Fibroblast of lung (primary cell): ENCODE measurements around the gene DAGLB.

Source experiments
- EZH2 ChIP-seq: IDR thresholded peaks from 2 replicates; pipeline ENCODE4 v1.5.1; 2012; ENCODE audit warnings: low read length, control low read depth, mild to moderate bottlenecking; ENCODE audit errors: missing control alignments
- TF ChIP-seq, protein P1 (sequence below), 2 donors: IDR thresholded peaks in 1 of 2; conservative IDR thresholded peaks in 1 of 2; 1 replicate in 1 of 2; 2 replicates in 1 of 2; pipeline ENCODE4 v1.5.1; 2011 to 2012; ENCODE audit warnings: low read length in 2 of 2, control low read depth in 1 of 2, inconsistent platforms in 1 of 2, low read depth in 1 of 2, mild to moderate bottlenecking in 1 of 2

DNA sequence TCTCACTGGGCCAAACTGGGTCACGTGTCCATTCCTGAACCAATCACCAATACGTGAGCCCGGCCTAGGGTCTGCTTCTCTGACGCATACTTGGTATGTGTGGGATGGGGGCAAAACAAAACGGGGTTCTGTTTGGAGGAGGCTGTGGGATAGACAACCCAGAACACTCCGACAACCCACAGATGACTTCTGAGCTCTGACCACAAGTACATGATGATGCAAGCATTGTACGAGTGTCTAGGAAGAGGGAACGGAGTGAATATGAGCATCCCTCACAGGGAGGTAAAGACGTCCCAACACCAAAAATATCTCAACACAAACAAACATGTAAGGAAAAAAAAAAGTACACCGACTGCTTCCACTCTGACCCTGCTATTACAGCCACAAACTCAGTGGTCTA is 5.6 kb downstream of the DAGLB start:
- TF ChIP-seq EZH2: no peak
- TF ChIP-seq, protein P1, sequence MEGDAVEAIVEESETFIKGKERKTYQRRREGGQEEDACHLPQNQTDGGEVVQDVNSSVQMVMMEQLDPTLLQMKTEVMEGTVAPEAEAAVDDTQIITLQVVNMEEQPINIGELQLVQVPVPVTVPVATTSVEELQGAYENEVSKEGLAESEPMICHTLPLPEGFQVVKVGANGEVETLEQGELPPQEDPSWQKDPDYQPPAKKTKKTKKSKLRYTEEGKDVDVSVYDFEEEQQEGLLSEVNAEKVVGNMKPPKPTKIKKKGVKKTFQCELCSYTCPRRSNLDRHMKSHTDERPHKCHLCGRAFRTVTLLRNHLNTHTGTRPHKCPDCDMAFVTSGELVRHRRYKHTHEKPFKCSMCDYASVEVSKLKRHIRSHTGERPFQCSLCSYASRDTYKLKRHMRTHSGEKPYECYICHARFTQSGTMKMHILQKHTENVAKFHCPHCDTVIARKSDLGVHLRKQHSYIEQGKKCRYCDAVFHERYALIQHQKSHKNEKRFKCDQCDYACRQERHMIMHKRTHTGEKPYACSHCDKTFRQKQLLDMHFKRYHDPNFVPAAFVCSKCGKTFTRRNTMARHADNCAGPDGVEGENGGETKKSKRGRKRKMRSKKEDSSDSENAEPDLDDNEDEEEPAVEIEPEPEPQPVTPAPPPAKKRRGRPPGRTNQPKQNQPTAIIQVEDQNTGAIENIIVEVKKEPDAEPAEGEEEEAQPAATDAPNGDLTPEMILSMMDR (conservative IDR thresholded peaks at IDR 0.05 in 1 of 2, IDR thresholded peaks at IDR 0.05 in 1 of 2; ENCODE audit: low read depth in 1 of 2, low read length in 2 of 2): no peak
